ENCODE data around the gene FMNL3.

GRCh38 chr12:49587174-49587908, 119.9 kb downstream of the FMNL3 start:
- TF ChIP-seq CTCF (conservative IDR thresholded peaks at IDR 0.05) (no peak), EZH2 (IDR thresholded peaks at IDR 0.05; ENCODE audit: low read depth) (no peak)
